Left lung (tissue), 10 donors: ENCODE measurements around the gene HSPB9. TPM values are rescaled to one million over a fixed set of nuclear protein-coding genes. Genes with fewer than 3 reads are reported as not detected.
A peak's percentile ranks its signal among the peaks of the same experiment; 100 is the strongest.

ENCODE experiments used
- ATAC-seq: fragments of 200-7000 bp; cut with Tn5 transposase; one replicate; pipeline ENCODE4 v1.9.1; 2020; ENCODE audit warnings: moderate library complexity
- DNase-seq, 4 donors: peaks; one replicate each; pipeline ENCODE4 v3.0.0-alpha.2; 2013 to 2020
- H3K27ac ChIP-seq, 2 donors: fragments of 200-600 bp; sonication (generic) in 1 of 2; one replicate each; pipeline versions ENCODE4 v1.5.0 to v1.8.0; 2020 to 2021
- H3K27me3 ChIP-seq, 2 donors: fragments of 200-600 bp; sonication (generic) in 1 of 2; one replicate each; pipeline versions ENCODE4 v1.5.0 to v1.8.0; 2020 to 2021
- H3K36me3 ChIP-seq, 2 donors: fragments of 200-600 bp; sonication (generic) in 1 of 2; one replicate each; pipeline versions ENCODE4 v1.5.0 to v1.8.0; 2020 to 2021
- H3K4me1 ChIP-seq, 2 donors: fragments of 200-600 bp; one replicate each; pipeline ENCODE4 v1.8.0; 2021
- H3K4me3 ChIP-seq, 2 donors: fragments of 200-600 bp; sonication (generic) in 1 of 2; one replicate each; pipeline versions ENCODE4 v1.5.0 to v1.8.0; 2020 to 2021; ENCODE audit warnings: mild to moderate bottlenecking in 1 of 2
- H3K9me3 ChIP-seq, 2 donors: fragments of 200-600 bp; sonication (generic) in 1 of 2; one replicate each; pipeline versions ENCODE4 v1.5.0 to v1.8.0; 2020 to 2021
- intact Hi-C, 2 donors: fragments of 100-400 bp; cut with DNase I; formaldehyde crosslinking; loops; one replicate each; pipeline versions ENCODE4 v1.11.2 to v1.14.2; 2022
- polyA plus RNA-seq, 6 donors: library from polyadenylated mRNA; unstranded; fragments of 120-200 nt; gene quantifications; one replicate each; pipeline ENCODE4 v1.2.1, GENCODE V29; 2013; ENCODE audit not compliant: insufficient read length in 6 of 6
- total RNA-seq, 2 donors: library from RNA; stranded (reverse); fragmentation: NEBNext Ultra II Directional; extraction: Animal tissue kit (Norgen Biotek cat#: 25700); gene quantifications; one replicate each; pipeline ENCODE4 v1.2.1, GENCODE V29; 2021
- TF ChIP-seq, protein P1 (sequence below), 2 donors: fragments of 200-600 bp; sonication (generic) in 1 of 2; IDR thresholded peaks; one replicate each; pipeline versions ENCODE4 v1.5.0 to v1.8.0; 2021; ENCODE audit warnings: antibody characterized with exemption in 2 of 2
- donor health status: DM: no; HTN: yes; CAD: no.
- donor health status: DM: no; HTN: no; CAD: no.

HSPB9 gene
- total and polyA plus RNA-seq, 8 donors: 0.24 to 0.43 (median 0.36) TPM; not detected in 2

DNA sequence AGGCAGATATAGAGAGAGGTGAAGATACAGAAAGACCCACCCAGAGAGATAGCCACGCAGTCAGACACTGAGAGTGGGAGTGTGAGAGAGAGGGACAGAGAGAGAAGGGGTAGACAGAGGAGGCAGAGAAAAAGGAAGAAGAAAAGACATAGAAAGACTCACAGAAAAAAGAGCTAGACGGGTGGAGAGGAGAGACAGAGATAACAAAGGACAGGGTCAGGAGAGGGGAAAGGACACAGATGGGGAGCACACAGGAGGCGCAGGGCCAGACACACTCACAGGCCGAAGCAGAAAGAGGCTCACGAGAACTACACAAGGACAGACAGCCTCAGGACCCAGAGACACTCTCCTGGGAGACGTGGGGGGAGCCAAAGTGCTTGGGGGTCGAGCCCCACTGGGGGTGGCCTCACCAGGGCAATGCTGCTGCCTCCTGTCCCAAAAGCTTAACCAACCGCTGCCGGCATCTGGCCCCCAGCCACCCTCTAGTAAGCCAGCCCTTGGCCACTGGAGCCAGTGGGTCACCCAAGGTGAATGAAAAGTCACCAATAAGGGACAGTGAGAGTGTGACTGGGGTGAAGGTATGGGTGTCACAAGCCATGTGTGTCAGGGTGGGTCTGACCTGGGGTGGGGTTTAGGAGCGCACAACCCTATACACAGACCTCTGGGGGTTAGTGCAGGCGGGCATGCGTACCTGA lies 28.1 kb upstream of the HSPB9 start:
- H3K9me3 ChIP-seq: no peaks in the 10 kb centered on the region
- intact Hi-C loops: no loop called here

DNA sequence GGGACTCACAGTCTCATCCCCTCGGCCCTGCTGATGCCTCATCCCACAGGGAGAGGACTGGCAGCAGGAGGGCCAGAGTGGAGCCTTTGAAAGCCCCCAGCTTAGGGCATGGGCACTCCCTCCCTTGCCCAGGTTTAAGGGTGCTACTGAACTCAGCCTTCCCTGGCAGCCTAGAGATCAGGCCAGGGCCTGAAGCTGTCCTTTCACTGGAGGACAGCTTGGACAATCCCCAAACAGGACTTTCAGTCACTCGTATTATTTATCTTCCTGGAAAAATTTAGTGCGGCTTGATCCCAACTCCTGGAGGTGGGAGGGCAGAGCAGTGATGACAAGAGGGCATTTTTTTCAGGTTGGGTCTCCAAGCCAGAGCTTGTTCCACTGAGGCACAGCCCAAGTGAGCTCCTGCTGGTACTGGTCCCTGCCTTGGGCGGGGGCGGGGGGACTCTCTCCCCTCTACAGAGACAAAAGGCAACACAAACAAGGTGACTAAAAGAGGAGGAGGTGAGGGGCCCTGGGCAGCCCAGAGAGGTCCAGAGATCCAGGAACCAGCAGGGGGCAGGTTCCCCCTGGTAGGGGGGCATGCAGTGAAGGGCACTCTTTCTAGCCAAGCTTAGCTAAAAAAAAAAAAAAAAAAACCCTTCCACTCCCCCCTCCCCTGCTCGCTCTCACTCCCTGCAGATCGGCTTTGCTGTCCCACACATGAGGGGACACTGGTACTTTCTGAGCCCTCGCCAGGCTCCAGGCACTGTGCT lies 26.1 kb upstream of the HSPB9 start:
- TF ChIP-seq, protein P1, sequence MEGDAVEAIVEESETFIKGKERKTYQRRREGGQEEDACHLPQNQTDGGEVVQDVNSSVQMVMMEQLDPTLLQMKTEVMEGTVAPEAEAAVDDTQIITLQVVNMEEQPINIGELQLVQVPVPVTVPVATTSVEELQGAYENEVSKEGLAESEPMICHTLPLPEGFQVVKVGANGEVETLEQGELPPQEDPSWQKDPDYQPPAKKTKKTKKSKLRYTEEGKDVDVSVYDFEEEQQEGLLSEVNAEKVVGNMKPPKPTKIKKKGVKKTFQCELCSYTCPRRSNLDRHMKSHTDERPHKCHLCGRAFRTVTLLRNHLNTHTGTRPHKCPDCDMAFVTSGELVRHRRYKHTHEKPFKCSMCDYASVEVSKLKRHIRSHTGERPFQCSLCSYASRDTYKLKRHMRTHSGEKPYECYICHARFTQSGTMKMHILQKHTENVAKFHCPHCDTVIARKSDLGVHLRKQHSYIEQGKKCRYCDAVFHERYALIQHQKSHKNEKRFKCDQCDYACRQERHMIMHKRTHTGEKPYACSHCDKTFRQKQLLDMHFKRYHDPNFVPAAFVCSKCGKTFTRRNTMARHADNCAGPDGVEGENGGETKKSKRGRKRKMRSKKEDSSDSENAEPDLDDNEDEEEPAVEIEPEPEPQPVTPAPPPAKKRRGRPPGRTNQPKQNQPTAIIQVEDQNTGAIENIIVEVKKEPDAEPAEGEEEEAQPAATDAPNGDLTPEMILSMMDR (IDR thresholded peaks at IDR 0.05): no peak
- no peak overlapping the region for H3K4me3 ChIP-seq
- no peaks in the 10 kb centered on the region for H3K36me3 ChIP-seq
- no peak overlapping the region for H3K27ac ChIP-seq
- DNase-seq (no peak), ATAC-seq (no peak)
- intact Hi-C loops: no loop called here
- H3K4me1 ChIP-seq: peaks cover 0 to 10% of the 10 kb centered on the region in 2 donors
- H3K27me3 ChIP-seq: peaks cover 14 to 38% of the 10 kb centered on the region in 2 donors
- H3K9me3 ChIP-seq: no peaks in the 10 kb centered on the region

More for the DNA sequence above, 28.1 kb upstream of the HSPB9 start:
- Histone ChIP-seq H3K36me3 (no peaks in the 10 kb centered on the region), H3K4me1 (peaks cover 0 to 10% of the 10 kb centered on the region in 2 donors), H3K27me3 (peaks cover 14 to 40% of the 10 kb centered on the region in 2 donors), H3K27ac (no peak overlapping the region), H3K4me3 (no peak overlapping the region)
- TF ChIP-seq, protein P1 (IDR thresholded peaks at IDR 0.05): no peak
- no peak for ATAC-seq
- DNase-seq: peak in 1 of 4 donors; percentile 47

DNA sequence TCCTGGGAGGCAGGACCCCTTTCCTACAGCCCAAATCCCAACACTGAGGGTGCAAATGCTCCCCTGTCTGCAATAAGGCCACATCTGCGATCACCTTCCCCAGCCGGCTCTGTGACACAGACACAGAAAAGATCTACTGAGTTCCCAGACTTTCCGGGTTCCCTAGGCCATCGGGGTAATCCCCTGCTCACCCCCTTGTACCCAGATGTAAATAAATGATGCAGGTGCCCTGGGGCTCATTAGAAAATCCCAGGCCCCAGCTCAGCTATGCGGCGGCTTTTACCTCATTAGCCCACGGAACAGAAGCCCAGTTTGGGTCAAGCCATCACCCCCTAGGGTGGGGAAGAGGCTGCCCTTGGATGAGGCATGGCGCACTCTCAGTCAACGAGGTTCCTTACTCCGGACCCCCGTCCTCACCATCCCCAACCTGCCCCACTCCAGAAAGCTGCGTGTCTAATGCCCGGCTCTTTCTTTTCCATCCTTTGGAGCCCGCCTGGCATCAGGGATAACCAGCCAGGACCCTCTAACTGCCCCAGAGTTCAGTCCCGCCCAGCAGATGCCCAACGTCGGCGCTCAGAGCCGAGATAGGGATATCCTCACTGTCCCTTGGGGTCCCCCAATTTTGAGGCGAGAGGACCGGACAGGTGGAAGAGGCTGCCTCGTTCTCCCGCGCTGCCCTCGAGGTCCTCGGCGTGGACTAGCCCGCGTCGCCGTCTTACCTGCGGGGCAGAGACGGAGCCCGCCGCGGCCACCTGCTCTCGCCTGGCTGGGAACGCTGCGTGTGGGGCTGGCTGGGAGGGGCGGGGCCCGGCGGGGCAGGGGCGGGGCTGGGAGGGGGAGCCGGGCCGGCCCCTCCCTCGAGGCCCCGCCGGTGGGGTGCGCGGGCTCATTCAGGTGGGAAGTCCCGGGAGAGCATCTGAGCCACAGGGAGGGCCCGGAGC lies 24.6 kb upstream of the HSPB9 start, which contains the start of gene ZNF385C:
TSS of gene ZNF385C (minus strand) at position 783 of the 941 bp plus-strand sequence. CDS start 35,417 bp downstream, outside the sequence.
- Histone ChIP-seq H3K9me3 (no peaks in the 10 kb centered on the region), H3K36me3 (no peaks in the 10 kb centered on the region), H3K27ac (no peak within 1 kb of the TSS), H3K4me1 (peaks cover 0 to 10% of the 10 kb centered on the region in 2 donors), H3K27me3 (peaks cover 14 to 38% of the 10 kb centered on the region in 2 donors), H3K4me3 (no peak within 1 kb of the TSS)
- TF ChIP-seq, protein P1 (IDR thresholded peaks at IDR 0.05): no peak
- intact Hi-C loops: no loop called here
- peak in 1 of 4 donors; percentile 87 for DNase-seq
- ATAC-seq: peak; percentile 49

DNA sequence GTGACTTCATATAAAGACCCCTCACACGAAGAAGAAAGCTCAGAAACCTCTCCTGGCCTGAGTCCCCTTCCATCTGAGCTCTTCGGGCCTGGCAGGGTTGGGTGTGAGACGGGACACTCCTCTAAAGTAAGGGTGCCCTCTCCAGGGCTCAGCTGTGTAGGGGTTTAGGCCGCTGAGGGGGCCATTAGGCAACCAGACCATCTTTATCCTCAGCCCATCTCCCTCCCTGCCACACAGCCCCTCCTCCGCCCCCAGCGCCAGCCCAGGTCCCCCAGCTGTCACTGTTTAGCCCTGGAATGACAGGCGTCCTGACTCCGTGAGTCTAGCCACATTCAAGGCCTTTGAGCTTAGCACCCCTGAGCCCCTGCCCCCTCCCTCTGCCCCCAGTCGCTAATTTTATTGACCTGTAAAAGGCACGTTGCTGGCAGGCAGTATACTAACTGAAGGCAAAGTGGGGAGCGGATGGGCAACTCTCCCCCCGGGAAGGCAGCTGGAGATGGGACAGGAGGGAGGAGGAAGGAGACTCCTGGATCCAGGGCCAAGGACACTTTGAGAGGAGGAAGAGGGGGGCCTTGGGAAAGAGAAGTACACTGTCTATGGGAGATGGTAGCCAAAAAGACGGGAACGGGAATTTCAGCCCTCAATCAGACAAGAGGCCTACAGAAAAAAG lies 23.7 kb upstream of the HSPB9 start:
- Histone ChIP-seq H3K9me3 (no peaks in the 10 kb centered on the region), H3K36me3 (peaks cover 0 to 7% of the 10 kb centered on the region in 2 donors), H3K27ac (no peak overlapping the region), H3K4me3 (no peak overlapping the region), H3K4me1 (peaks cover 0 to 10% of the 10 kb centered on the region in 2 donors), H3K27me3 (peaks cover 14 to 38% of the 10 kb centered on the region in 2 donors)
- TF ChIP-seq, protein P1 (IDR thresholded peaks at IDR 0.05): no peak
- ATAC-seq: no peak
- no peak for DNase-seq
- intact Hi-C loops: no loop called here
